A673 (cell line): Measurements from ENCODE around the gene KRTCAP3.

Experiments used
- CTCF ChIP-seq: fragments of 300-800, 200-600 bp; sonication (generic); conservative IDR thresholded peaks from 2 replicates; pipeline ENCODE4 v1.5.1; 2017; ENCODE audit warnings: low read depth, mild to moderate bottlenecking, antibody characterized with exemption, low read length, moderate library complexity, mixed read lengths
- EZH2 ChIP-seq: fragments of 200-600 bp; sonication (generic); IDR thresholded peaks from 2 replicates; pipeline ENCODE4 v1.6.1; 2017; ENCODE audit warnings: borderline replicate concordance, low read depth, mild to moderate bottlenecking, mixed read lengths, antibody characterized with exemption, low read length; ENCODE audit not compliant: poor library complexity, severe bottlenecking

- TF ChIP-seq CTCF (no peak), EZH2 (no peak)
Measured at GRCh38 chr2:27448381-27448780, 6.2 kb downstream of the KRTCAP3 start.
